SJCRH30 (cell line): ENCODE results near the gene MTA1. TPM values are rescaled to one million over a fixed set of nuclear protein-coding genes. Genes with fewer than 3 reads are reported as not detected.
A peak's percentile ranks its signal among the peaks of the same experiment; 100 is the strongest.

Source experiments
- DNase-seq, 2 experiments: peaks; one replicate each; pipeline ENCODE4 v3.0.0-alpha.2; 2015 to 2020
- H3K27ac ChIP-seq: fragments of 250-450 bp; sonication (Bioruptor Pico); 2 replicates; pipeline ENCODE4 v1.5.1; 2020; ENCODE audit warnings: mild to moderate bottlenecking, moderate library complexity
- H3K27me3 ChIP-seq: fragments of 250-450 bp; sonication (Bioruptor Pico); 2 replicates; pipeline ENCODE4 v1.5.1; 2020; ENCODE audit warnings: mild to moderate bottlenecking, moderate library complexity
- H3K36me3 ChIP-seq: fragments of 250-450 bp; sonication (Bioruptor Pico); 2 replicates; pipeline ENCODE4 v1.5.1; 2020; ENCODE audit warnings: mild to moderate bottlenecking, moderate library complexity
- H3K4me1 ChIP-seq: fragments of 250-450 bp; sonication (Bioruptor Pico); 2 replicates; pipeline ENCODE4 v1.5.1; 2020; ENCODE audit warnings: mild to moderate bottlenecking, moderate library complexity
- H3K4me3 ChIP-seq: fragments of 250-450 bp; sonication (Bioruptor Pico); 2 replicates; pipeline ENCODE4 v1.5.1; 2020; ENCODE audit warnings: mild to moderate bottlenecking, moderate library complexity
- H3K9me3 ChIP-seq: fragments of 250-450 bp; sonication (Bioruptor Pico); replicated peaks from 2 replicates; pipeline ENCODE4 v1.5.1; 2020; ENCODE audit warnings: mild to moderate bottlenecking, moderate library complexity
- total RNA-seq: library from RNA; depleted of rRNA; stranded (reverse); fragments of >200 nt; shearing (Covaris generic); gene quantifications from 2 replicates; pipeline ENCODE4 v1.2.3, GENCODE V29; 2014

The MTA1 gene
- total RNA-seq, 1 experiment from 2014 or later, result 117 TPM

DNA sequence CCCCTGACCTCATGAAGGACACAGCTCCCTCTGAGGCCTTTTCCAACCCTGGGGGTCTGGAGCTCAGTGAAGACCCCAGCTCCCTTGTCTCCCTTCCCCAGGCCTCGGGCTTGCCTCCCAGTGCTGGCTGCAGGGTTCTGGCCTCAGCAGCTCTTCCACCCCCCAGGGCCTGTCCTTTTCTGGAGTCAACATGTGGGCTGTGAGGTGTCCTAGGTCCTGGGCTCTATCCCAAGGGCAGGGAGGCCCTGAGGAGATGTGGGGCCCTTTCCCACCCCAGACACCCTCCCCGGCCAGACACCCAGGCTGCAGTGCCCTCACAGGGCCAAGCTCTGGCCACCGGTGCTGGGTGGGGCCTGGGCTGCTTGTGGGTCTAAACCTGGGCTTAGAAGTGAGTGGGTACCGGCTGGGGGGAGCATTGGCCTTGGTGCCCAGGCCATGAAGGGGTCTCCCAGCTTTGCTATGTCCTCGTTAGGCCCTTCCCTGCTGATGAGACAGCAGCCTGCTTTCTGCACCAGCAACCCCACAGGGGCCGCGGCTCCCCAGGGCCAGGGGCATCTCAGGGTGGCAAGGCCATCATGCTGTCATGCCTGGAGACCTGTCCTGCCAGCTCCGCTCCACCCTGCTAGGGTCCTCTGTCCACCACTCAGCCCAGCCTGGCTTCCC, 52.3 kb downstream of the MTA1 start:
- H3K9me3 ChIP-seq, result no peaks in the 10 kb centered on the region
- no peak for DNase-seq
- H3K27ac ChIP-seq, result no peak overlapping the region
- H3K27me3 ChIP-seq, result no peaks in the 10 kb centered on the region
- no peak overlapping the region for H3K4me3 ChIP-seq
- peaks cover 13% of the 10 kb centered on the region; the same call in 1 of the 2 replicates for H3K36me3 ChIP-seq
- H3K4me1 ChIP-seq, result peaks cover 13% of the 10 kb centered on the region; the same call in 1 of the 2 replicates

DNA sequence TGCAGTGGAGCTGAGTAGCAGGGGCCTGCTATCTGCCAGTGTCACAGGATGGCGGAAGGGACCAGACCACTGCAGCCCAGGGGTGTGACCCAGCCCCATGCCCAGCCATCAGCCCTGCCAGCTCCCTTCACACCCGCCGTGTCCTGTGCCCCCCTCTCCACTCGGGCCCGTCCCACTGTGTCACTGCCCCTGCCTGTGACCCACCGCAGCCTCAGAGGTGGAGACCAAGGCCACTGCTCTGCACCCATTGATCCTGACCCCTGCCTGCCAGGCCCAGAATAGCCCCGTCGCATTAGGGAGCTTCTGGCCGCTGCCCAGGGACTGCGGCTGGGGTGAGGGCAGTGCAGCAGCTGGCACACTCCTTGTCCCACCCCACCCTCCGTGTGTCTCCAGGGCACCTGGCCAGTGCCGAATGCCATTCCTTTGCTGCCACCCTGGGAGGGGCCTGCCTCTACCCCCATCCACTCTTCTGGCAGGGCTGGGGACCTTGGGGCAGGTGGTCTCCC, 52.9 kb downstream of the MTA1 start:
- no peak for DNase-seq
- Histone ChIP-seq H3K36me3 (peaks cover 9% of the 10 kb centered on the region; the same call in 1 of the 2 replicates), H3K9me3 (no peaks in the 10 kb centered on the region), H3K27ac (no peak overlapping the region), H3K4me1 (peaks cover 17% of the 10 kb centered on the region; the same call in 1 of the 2 replicates), H3K4me3 (no peak overlapping the region), H3K27me3 (no peaks in the 10 kb centered on the region)

DNA sequence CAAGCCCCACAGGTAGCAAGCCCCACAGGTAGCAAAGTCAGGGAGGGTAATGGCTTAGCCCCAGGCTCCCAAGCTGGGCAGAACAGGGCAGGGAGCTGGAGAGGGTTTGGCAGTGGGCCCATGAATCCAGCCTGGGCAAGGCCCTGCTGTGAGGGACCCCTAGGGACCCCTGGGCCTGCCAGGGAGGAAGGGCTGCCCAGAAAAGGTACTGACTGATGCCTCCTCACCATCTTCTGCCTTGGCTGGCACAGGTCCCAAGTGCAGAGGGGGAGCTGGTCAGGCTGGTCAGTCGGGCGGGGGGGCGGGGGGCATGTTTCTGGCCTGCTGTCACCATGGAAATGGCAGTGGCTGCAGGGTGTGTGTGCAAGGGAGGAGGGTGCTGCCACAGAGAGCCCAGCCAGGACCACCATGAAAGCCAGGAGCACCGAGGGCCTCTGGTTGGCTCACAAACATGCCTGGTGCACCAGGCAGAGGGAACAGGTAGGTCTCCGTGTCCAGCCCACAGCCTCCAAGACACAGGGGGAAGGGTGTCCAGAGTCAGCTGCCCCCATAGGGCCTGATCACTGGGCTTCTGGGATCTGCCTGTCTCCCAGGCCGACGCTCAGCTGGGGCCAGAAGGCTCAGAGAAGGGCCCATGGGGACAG, 53.5 kb downstream of the MTA1 start:
- Histone ChIP-seq H3K36me3 (peaks cover 5% of the 10 kb centered on the region; the same call in 1 of the 2 replicates), H3K27ac (no peak overlapping the region), H3K4me3 (peak overlapping the region; percentile 92; the same call in 1 of the 2 replicates), H3K27me3 (no peaks in the 10 kb centered on the region), H3K9me3 (no peaks in the 10 kb centered on the region), H3K4me1 (peaks cover 17% of the 10 kb centered on the region; the same call in 1 of the 2 replicates)
- DNase-seq, result no peak

DNA sequence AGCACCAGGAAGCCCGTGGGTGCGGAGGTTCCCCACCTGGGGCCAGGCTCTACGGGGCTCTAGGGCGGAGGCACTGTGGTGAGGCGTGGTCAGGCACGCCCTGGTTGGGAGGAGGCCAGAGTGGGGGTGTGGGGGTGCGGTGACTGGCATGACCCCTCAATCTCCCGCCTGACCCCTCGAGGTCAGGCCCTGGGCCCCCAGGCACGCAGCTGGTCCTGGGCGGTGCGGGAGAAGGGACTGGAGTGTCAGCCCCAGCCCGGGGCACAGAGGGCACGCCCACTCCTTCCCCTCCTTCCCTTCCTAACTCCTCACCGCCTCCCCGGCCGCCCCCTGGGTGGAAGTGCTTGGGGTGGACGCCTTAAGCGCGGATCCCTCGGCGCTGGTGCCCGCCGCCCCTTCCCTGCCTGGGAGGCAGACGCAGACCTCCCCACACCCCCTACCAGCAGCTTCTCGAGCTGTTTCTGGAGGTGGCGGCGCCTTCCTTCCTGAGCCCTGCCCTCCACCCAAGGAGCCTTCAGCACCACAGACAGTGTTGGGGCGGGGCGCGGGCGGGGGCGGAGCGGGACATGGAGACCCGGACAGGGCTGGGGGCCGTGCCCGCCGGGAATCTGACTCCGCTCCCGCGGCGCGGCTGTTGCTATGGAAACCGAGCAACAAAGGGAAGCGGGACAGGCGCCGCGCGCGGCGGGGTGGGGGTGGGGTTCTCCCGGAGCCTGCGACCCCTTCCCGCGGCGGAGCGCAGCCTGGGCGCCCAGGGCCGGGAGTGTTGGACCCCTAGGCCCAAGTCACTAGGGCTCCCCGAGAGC, 54.3 kb downstream of the MTA1 start:
- Histone ChIP-seq H3K27ac (peak overlapping the region; percentile 28; the same call in 1 of the 2 replicates), H3K36me3 (no peaks in the 10 kb centered on the region; the same call in 1 of the 2 replicates), H3K9me3 (no peaks in the 10 kb centered on the region), H3K4me1 (peaks cover 17% of the 10 kb centered on the region; the same call in 1 of the 2 replicates), H3K27me3 (no peaks in the 10 kb centered on the region), H3K4me3 (peak overlapping the region; percentile 92)
- peak; percentile 97 to 99 for DNase-seq

DNA sequence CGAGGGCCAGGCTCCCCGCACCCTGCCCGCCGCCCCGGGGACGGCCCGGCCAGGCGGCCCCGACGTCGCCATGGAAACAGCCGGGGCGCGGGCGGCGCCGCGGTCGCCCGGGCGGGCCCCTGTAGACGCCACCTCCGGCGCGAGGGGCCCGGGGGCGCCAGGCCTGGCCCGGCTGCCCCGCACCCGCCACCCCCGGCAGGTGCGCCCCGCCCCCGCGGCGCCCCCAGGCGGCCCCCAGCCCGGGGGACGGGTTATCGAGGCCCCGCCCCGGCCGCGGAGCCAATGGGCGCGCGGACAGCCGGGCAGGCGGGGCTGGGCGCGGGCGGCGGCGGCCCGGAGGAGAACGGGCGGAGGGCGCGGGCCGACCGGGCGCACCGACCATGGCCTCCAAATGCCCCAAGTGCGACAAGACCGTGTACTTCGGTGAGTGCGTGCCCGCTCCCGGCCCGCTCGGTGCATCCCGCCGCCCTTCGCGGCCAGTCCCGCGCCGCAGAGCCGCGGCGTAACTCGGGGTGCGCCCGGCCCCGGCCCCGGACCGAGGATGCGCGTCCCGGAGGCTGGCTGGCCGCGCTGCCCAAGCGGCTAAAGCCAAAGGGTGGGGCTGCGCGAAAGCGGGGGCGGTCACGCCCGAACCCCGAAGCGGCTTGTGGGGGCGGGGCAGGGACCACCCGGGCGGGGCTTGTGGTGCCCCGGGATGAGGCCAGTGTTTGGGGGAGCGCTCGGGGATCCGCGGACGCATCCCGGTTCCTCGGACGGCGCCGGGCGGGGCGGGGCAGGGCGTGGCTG, 55.0 kb downstream of the MTA1 start, which contains the start of gene CRIP2:
Gene CRIP2, plus strand, starts transcription at position 339 of the 786 bp plus-strand sequence. Its CDS starts 42 bp downstream, at position 381.
- DNase-seq, result peak; percentile 52 to 77
- Histone ChIP-seq H3K9me3 (no peaks in the 10 kb centered on the region), H3K4me3 (peak within 1 kb of the TSS; percentile 92), H3K27ac (peak within 1 kb of the TSS; percentile 84), H3K4me1 (peaks cover 17% of the 10 kb centered on the region; the same call in 1 of the 2 replicates), H3K36me3 (no peaks in the 10 kb centered on the region), H3K27me3 (no peaks in the 10 kb centered on the region)

DNA sequence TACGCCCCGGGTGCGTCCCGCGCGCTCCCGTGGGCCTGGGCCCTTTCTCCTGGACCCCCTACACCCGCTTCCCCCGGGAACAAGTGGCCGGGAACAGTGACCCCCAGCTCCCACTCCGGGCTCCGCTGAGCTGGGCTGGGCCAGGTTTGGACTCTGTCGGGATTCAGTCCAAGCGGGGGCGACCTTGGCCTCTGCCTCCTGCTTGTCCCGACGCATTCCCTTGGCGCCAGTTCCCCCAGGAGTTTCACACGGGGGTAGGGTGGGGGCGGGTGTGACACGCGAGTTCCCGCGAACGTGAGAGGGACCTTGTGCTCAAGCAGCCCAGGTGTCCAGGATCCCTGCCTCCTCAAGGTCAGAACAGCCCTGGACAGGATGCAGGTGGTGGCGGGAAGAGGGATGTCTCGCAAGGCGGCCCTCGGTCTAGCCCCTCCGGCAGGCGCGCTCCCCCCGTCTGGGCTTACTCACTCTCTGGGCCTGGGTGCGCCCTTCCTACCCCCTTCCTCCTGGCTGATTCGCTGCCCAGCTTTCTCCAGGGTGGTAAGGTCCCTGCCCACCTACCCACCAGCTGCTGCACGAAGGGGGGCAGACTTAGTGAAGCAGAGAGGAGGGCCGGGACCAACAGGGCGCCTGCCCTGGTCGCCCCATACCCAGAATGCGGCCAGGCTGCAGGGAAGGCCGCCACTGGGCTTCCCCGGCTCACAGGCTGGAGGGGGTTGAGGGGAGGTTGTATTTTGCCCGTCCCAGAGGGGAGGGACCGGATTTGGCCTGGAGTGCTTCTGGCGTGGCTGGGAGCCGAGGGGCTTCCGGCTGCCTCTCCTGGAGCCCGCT, 55.9 kb downstream of the MTA1 start:
- H3K27me3 ChIP-seq, result no peaks in the 10 kb centered on the region
- peak overlapping the region; percentile 84 for H3K27ac ChIP-seq
- H3K4me3 ChIP-seq, result peak overlapping the region; percentile 92
- DNase-seq, result peak; percentile 84
- H3K9me3 ChIP-seq, result no peaks in the 10 kb centered on the region
- H3K4me1 ChIP-seq, result peaks cover 17% of the 10 kb centered on the region; the same call in 1 of the 2 replicates
- H3K36me3 ChIP-seq, result no peaks in the 10 kb centered on the region

DNA sequence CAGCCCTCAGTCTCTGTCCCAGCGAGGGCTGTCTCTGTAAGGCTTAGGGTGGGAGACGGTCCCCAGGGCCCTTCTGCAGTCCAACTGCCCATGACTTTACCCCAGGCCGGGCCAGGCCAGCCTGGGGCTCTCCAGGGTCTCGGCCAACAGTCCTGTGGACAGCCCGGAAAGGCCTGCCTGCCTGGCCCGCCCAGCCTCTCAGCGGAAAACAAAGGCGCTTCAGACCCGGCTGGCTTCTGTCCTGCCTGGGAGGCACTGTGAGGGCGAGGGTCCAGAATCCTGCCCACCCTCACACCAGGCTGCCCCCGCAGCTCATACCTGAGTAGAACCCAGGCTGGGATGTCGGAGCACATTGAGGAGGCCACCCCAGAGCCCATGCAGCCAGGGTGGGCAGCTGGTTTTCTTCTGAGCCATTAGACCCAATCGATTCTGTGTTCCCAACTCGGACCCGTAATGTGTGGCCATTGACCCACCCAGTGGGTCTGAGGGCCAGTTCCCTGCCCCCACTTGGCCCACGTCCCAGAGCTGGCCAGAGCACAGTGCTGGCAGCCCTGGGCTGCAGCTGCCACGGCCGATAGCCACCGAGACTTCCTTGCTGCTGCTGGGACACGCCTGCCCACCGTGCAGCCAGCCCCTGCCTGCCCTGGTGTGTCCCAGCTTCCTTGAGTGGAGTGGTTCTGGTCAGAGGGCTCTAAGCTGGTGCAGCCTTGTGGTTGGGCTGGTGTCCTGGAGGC, 56.6 kb downstream of the MTA1 start:
- Histone ChIP-seq H3K36me3 (no peaks in the 10 kb centered on the region), H3K27ac (peak overlapping the region; percentile 84), H3K9me3 (no peaks in the 10 kb centered on the region), H3K4me3 (peak overlapping the region; percentile 92), H3K4me1 (peaks cover 15% of the 10 kb centered on the region; the same call in 1 of the 2 replicates), H3K27me3 (no peaks in the 10 kb centered on the region)
- DNase-seq, result peak; percentile 76 to 77

DNA sequence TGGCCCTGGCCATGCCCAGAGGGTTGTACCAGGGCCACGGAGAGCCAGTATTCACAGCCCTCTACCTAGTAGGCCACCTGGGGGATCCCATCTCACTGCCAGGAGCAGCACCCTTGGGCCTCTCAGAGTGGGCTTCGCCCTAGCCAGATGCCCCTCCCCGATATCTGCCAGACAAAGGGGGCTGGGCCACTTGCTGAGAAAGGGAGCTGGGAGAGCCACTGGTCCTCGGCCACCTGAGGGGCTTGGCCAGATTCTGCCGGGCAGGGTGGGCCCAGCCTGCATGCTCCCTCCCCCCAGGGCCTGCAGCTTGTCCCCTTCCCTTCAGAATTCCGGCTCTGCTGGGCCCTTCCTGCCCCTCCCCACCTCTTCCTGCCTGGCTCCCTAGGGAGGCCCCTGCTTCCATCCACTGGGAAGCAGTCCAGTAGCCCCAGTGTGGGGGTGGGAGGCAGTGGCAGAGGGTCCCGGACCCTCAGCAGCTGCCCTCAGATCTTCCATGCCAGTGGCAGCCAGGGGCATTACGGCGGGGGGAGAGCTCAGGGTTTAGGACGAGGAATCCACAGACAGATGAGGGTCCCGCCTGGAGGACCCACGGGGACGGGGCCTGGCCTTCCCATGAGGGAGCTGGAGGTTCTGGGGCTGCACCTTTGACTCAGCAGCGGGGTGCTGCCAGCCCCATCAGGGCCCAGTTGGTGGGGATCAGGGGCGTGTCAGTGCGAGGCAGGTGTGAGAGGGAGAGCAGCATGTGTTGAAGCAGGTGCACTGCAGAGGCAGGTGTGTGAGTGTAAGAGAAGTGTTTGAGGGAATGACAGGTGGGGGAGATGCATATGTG, 57.4 kb downstream of the MTA1 start:
- Histone ChIP-seq H3K27me3 (no peaks in the 10 kb centered on the region), H3K9me3 (no peaks in the 10 kb centered on the region), H3K36me3 (no peaks in the 10 kb centered on the region), H3K4me1 (peaks cover 16% of the 10 kb centered on the region), H3K27ac (peak overlapping the region; percentile 84), H3K4me3 (peak overlapping the region; percentile 92)
- DNase-seq, result no peak

DNA sequence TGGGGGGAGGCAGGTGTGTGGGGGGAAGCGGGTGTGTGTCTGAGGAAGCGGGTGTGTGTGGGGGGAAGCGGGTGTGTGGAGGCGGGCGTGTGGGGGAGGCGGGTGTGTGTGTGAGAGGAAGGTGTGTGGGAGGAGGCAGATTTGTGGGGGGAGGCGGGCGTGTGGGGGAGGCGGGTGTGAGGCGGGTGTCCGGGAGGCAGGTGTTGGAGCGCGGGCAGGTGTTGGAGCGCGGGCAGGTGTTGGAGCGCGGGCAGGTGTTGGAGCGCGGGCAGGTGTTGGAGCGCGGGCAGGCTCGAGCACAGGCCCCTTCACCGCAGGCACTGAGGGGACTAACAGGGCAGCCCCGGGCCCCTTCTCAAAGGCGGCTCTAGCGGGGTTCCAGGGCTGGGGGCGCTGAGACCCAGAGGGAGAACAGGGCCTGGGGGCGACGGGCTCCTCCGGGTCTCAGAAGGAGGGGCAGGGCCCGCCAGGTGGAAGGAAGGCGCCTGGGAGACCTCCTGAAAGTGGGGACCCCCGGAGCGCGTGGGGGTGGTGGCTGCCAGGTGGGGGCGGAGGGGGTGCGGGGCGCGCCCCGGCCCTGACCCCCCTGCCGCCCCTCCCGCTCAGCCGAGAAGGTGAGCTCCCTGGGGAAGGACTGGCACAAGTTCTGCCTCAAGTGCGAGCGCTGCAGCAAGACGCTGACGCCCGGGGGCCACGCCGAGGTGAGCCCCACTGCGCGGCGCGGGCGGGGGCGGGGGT, 58.2 kb downstream of the MTA1 start:
- no peaks in the 10 kb centered on the region for H3K9me3 ChIP-seq
- H3K27ac ChIP-seq, result no peak overlapping the region
- H3K27me3 ChIP-seq, result no peaks in the 10 kb centered on the region
- H3K4me1 ChIP-seq, result peaks cover 24% of the 10 kb centered on the region
- no peaks in the 10 kb centered on the region for H3K36me3 ChIP-seq
- H3K4me3 ChIP-seq, result no peak overlapping the region
- no peak for DNase-seq

DNA sequence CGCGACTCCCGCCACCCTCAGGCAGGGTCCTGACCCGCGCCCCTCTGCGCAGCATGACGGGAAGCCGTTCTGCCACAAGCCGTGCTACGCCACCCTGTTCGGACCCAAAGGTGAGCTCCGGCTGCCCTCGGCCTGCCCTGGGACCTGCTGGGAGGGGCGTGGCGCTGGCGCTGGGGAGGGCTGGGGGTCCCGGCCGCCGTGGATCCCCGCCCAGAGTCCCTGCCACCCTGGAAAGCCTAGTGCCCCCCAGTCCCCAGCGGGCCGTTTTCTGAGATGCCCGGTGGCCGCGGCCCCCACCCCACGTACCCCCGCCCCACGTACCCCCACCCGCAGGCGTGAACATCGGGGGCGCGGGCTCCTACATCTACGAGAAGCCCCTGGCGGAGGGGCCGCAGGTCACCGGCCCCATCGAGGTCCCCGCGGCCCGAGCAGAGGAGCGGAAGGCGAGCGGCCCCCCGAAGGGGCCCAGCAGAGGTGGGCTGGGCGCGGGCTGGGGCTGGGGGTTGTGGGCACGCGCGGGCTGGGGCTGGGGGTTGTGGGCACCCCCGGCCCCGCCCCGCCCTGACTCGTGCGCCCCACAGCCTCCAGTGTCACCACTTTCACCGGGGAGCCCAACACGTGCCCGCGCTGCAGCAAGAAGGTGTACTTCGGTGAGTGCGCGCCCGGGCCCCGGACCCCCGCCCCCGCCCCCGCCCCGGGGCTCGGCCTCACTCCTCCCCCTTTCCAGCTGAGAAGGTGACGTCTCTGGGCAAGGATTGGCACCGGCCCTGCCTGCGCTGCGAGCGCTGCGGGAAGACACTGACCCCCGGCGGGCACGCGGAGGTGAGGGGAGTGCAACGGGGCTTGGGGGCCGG, 59.0 kb downstream of the MTA1 start:
- Histone ChIP-seq H3K27me3 (no peaks in the 10 kb centered on the region), H3K27ac (no peak overlapping the region), H3K9me3 (no peaks in the 10 kb centered on the region), H3K4me1 (peaks cover 28% of the 10 kb centered on the region), H3K36me3 (no peaks in the 10 kb centered on the region), H3K4me3 (no peak overlapping the region)
- no peak for DNase-seq
